ENCODE measurements around the gene SCGB1D1. TPM values are rescaled to one million over a fixed set of nuclear protein-coding genes. Genes with fewer than 3 reads are reported as not detected.

Gene SCGB1D1
- total and polyA plus RNA-seq, 2 of the 8 experiments (the other 6 are each of a cell fraction or from before 2014, with no cell fraction given): not detected

DNA sequence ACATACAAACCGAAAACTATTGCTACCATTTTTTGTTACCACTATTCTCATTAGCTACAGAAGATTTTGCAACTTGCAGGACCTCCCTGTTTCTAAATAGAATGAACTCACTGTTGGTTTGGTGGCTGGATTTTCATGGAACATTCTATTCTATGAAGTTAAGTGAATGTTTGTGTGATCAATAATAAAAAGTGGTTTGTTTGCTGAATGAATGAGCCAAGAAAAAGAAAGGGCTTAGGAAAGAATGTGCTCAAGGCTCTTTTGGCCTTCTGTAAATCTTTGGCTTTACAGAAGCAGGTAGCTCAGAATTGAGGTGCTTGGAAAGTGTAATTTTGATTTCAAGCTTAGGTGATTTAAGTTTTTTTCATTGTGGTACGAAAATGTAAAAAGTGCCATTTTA, 46.2 kb downstream of the SCGB1D1 start:
- Histone ChIP-seq H2BK120ac (replicated peaks; ENCODE audit: low read depth, low read length) (no peak overlapping the region), H4K20me1 (replicated peaks in 1 of 2; ENCODE audit: control insufficient read depth in 1 of 2, insufficient read depth in 2 of 2, low read length in 2 of 2) (peaks cover 0 to 2% of the 10 kb centered on the region in 2 experiments), H3K4ac (replicated peaks; ENCODE audit: insufficient read length, low read depth, low read length) (no peak overlapping the region), H3K14ac (ENCODE audit: insufficient read length) (no peak overlapping the region), H3K79me2 (ENCODE audit: control insufficient read depth in 1 of 2, insufficient read depth in 2 of 2, low read length in 2 of 2) (no peaks in the 10 kb centered on the region), H3K36me3 (ENCODE audit: control insufficient read depth in 2 of 4, insufficient read depth in 4 of 4, low read length in 3 of 4) (no peaks in the 10 kb centered on the region), H3K23me2 (ENCODE audit: low read depth, low read length) (peaks cover 3% of the 10 kb centered on the region; the same call in 1 of the 2 replicates), H3K4me3 (ENCODE audit: extremely low read depth in 1 of 4, insufficient read depth in 2 of 4, low read depth in 3 of 4, low read length in 4 of 4) (no peak overlapping the region), H4K8ac (ENCODE audit: extremely low read depth, insufficient read depth, low read length) (no peak overlapping the region), H3K56ac (replicated peaks; ENCODE audit: insufficient read length, low read depth, low read length) (no peak overlapping the region), H4K91ac (replicated peaks; ENCODE audit: insufficient read length, low read length) (no peak overlapping the region), H3K27ac (ENCODE audit: low read depth, low read length) (no peak overlapping the region), H3K79me1 (ENCODE audit: low read depth, low read length) (no peaks in the 10 kb centered on the region), H3K23ac (ENCODE audit: insufficient read length) (no peak overlapping the region), H2BK5ac (ENCODE audit: low read depth, low read length) (no peak overlapping the region), H3K27me3 (replicated peaks in 1 of 4; ENCODE audit: control insufficient read depth in 3 of 4, extremely low read depth in 1 of 4, insufficient read depth in 3 of 4, low read length in 3 of 4) (peaks cover 0 to 1% (median 0%) of the 10 kb centered on the region in 4 experiments; a peak in 1 of 7 replicates), H2BK20ac (ENCODE audit: low read length) (no peak overlapping the region), H3K4me2 (ENCODE audit: insufficient read depth in 1 of 2, low read depth in 2 of 2, low read length in 2 of 2) (no peak overlapping the region), H2AK5ac (ENCODE audit: low read depth, low read length) (no peak overlapping the region), H3K18ac (ENCODE audit: extremely low read depth, low read length) (no peak overlapping the region), H2BK12ac (ENCODE audit: low read depth, low read length) (no peak overlapping the region), H3K9me3 (ENCODE audit: insufficient read depth in 2 of 2, low read depth in 1 of 2, low read length in 1 of 2) (no peaks in the 10 kb centered on the region), H2AFZ (ENCODE audit: low read length) (no peak overlapping the region), H3K4me1 (replicated peaks in 1 of 4; ENCODE audit: control insufficient read depth in 3 of 4, insufficient read depth in 4 of 4, low read length in 3 of 4) (no peaks in the 10 kb centered on the region), H3K9ac (replicated peaks in 1 of 4; ENCODE audit: extremely low read depth in 1 of 4, low read depth in 3 of 4, low read length in 3 of 4) (no peak overlapping the region), H4K5ac (ENCODE audit: insufficient read length, low read depth, low read length) (no peak overlapping the region), H2BK15ac (ENCODE audit: low read length) (no peak overlapping the region)
- 94% methylated on average over 2 of the region's 2 CpGs; no CpG with 5 or more reads in 1 of the 2 experiments for WGBS, 2 experiments (ENCODE audit: extremely low coverage in 1 of 2, insufficient coverage in 1 of 2, insufficient read length in 1 of 2, insufficient replicate concordance in 2 of 2, low coverage in 1 of 2, low lambda C conversion rate in 2 of 2, missing lambda C conversion rate in 1 of 2)
- ChIA-PET CTCF (ENCODE audit: partially characterized antibody) (interaction anchor here (0.5 to 1.8 kb wide), 6 partner anchors 9 to 241 kb away, joined by 3 to 5 read pairs (median 4); no protein-coding TSS in a partner anchor), POLR2A (ENCODE audit: partially characterized antibody) (no interaction called here)
- FAIRE-seq (no peak), DNase-seq (ENCODE audit: low read depth in 1 of 2, low spot score in 2 of 2) (no peak)
- no peak for TF ChIP-seq GABPA (IDR thresholded peaks at IDR 0.05; ENCODE audit: borderline replicate concordance, insufficient read depth, low read length)
- TF ChIP-seq TEAD4 (IDR thresholded peaks at IDR 0.05; ENCODE audit: low read depth, low read length): no peak
- no peak for TF ChIP-seq EGR1 (IDR thresholded peaks at IDR 0.05; ENCODE audit: borderline replicate concordance, low read depth, low read length)
- no peak for TF ChIP-seq CREB1 (IDR thresholded peaks at IDR 0.05)
- TF ChIP-seq RNF2 (IDR thresholded peaks at IDR 0.05; ENCODE audit: borderline replicate concordance, low read depth, low read length, missing control alignments, poor library complexity, severe bottlenecking): no peak
- TF ChIP-seq MAFK (IDR thresholded peaks at IDR 0.05; ENCODE audit: low read depth, low read length): no peak
- no peak for TF ChIP-seq ASH2L (IDR thresholded peaks at IDR 0.05; ENCODE audit: low read length)
- no peak for TF ChIP-seq PHF8 (conservative IDR thresholded peaks at IDR 0.05; ENCODE audit: low read depth, low read length)
- TF ChIP-seq SP2 (IDR thresholded peaks at IDR 0.05; ENCODE audit: low read length): no peak
- TF ChIP-seq SAP30 (IDR thresholded peaks at IDR 0.05; ENCODE audit: insufficient read depth, insufficient replicate concordance, low read length): no peak
- TF ChIP-seq, protein P1, sequence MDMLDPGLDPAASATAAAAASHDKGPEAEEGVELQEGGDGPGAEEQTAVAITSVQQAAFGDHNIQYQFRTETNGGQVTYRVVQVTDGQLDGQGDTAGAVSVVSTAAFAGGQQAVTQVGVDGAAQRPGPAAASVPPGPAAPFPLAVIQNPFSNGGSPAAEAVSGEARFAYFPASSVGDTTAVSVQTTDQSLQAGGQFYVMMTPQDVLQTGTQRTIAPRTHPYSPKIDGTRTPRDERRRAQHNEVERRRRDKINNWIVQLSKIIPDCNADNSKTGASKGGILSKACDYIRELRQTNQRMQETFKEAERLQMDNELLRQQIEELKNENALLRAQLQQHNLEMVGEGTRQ (IDR thresholded peaks at IDR 0.05; ENCODE audit: low read length): no peak
- no peak for TF ChIP-seq KDM4A (IDR thresholded peaks at IDR 0.05; ENCODE audit: low read depth, low read length, severe bottlenecking)
- TF ChIP-seq SIX5 (IDR thresholded peaks at IDR 0.05; ENCODE audit: low read depth, low read length): no peak
- no peak for TF ChIP-seq JUND (IDR thresholded peaks at IDR 0.05; ENCODE audit: low read length)

Data from H1 (cell line).